Activated naive CD4-positive, alpha-beta T cell treated with anti-CD3 and anti-CD28 coated beads, Interleukin-2, amount 50 U/mL, for 24 hours (primary cell): ENCODE measurements around the gene YY2.
"Not testable (repeated sequence)": the region's sequence is repeated elsewhere in the genome, so short reads cannot be mapped to it uniquely, and the experiment has no call there.

ENCODE experiments used
- H3K27ac Mint-ChIP-seq: one replicate; pipeline ENCODE4 v1.8.0; 2021; ENCODE audit warnings: mild to moderate bottlenecking, mixed read lengths
- H3K27me3 Mint-ChIP-seq: one replicate; pipeline ENCODE4 v1.8.0; 2021; ENCODE audit warnings: mixed read lengths
- H3K36me3 Mint-ChIP-seq: one replicate; pipeline ENCODE4 v1.8.0; 2021; ENCODE audit warnings: mixed read lengths
- H3K4me1 Mint-ChIP-seq: one replicate; pipeline ENCODE4 v1.8.0; 2021; ENCODE audit warnings: mixed read lengths
- H3K4me3 Mint-ChIP-seq: one replicate; pipeline ENCODE4 v1.8.0; 2021; ENCODE audit warnings: mild to moderate bottlenecking, mixed read lengths
- H3K9me3 Mint-ChIP-seq: one replicate; pipeline ENCODE4 v1.8.0; 2021; ENCODE audit warnings: mixed read lengths

Gene YY2

GRCh38 chrX:21855937-21856415 is at the start of gene YY2:
TSS of gene YY2 (plus strand) at chrX:21855987. CDS start at chrX:21856485, 498 bp downstream.
- Mint-ChIP-seq H3K4me1 (peaks cover 5% of the 10 kb centered on the region), H3K27ac (no peak within 1 kb of the TSS), H3K4me3 (no peak within 1 kb of the TSS), H3K9me3 (no peaks in the 10 kb centered on the region), H3K36me3 (peaks cover 12% of the 10 kb centered on the region), H3K27me3 (no peaks in the 10 kb centered on the region)

GRCh38 chrX:21806691-21807090 is 49.1 kb upstream of the YY2 start:
- peaks cover 2% of the 10 kb centered on the region for H3K36me3 Mint-ChIP-seq
- H3K27me3 Mint-ChIP-seq = no peaks in the 10 kb centered on the region
- H3K4me3 Mint-ChIP-seq = no peak overlapping the region
- H3K4me1 Mint-ChIP-seq = no peaks in the 10 kb centered on the region
- H3K27ac Mint-ChIP-seq = no peak overlapping the region
- H3K9me3 Mint-ChIP-seq = no peaks in the 10 kb centered on the region

- Mint-ChIP-seq H3K36me3 (peaks cover 2% of the 10 kb centered on the region), H3K9me3 (no peaks in the 10 kb centered on the region), H3K27me3 (no peaks in the 10 kb centered on the region), H3K4me3 (no peak overlapping the region), H3K4me1 (no peaks in the 10 kb centered on the region), H3K27ac (no peak overlapping the region)
These were observed 44.0 kb upstream of the YY2 start for GRCh38 chrX:21811832-21812231.

- peaks cover 2% of the 10 kb centered on the region for H3K36me3 Mint-ChIP-seq
These were observed 43.2 kb upstream of the YY2 start for GRCh38 chrX:21812628-21813027.

GRCh38 chrX:21813612-21814368 is 42.0 kb upstream of the YY2 start:
- Mint-ChIP-seq H3K36me3 (peaks cover 2% of the 10 kb centered on the region), H3K4me3 (no peak overlapping the region), H3K4me1 (no peaks in the 10 kb centered on the region), H3K27me3 (no peaks in the 10 kb centered on the region), H3K27ac (no peak overlapping the region), H3K9me3 (no peaks in the 10 kb centered on the region)

More at GRCh38 chrX:21812628-21813027, 43.2 kb upstream of the YY2 start:
- Mint-ChIP-seq H3K27me3 (no peaks in the 10 kb centered on the region), H3K4me1 (no peaks in the 10 kb centered on the region), H3K27ac (no peak overlapping the region), H3K4me3 (no peak overlapping the region), H3K9me3 (no peaks in the 10 kb centered on the region)

- H3K36me3 Mint-ChIP-seq = no peaks in the 10 kb centered on the region
These were observed 39.7 kb upstream of the YY2 start for GRCh38 chrX:21816136-21816535.

GRCh38 chrX:21820170-21820569 is 35.6 kb upstream of the YY2 start:
- not testable (repeated sequence) for H3K27me3 Mint-ChIP-seq, H3K9me3 Mint-ChIP-seq, H3K4me1 Mint-ChIP-seq, H3K27ac Mint-ChIP-seq, H3K4me3 Mint-ChIP-seq, H3K36me3 Mint-ChIP-seq

More at GRCh38 chrX:21816136-21816535, 39.7 kb upstream of the YY2 start:
- no peak overlapping the region for H3K4me3 Mint-ChIP-seq
- H3K4me1 Mint-ChIP-seq = no peaks in the 10 kb centered on the region
- H3K27ac Mint-ChIP-seq = no peak overlapping the region
- no peaks in the 10 kb centered on the region for H3K27me3 Mint-ChIP-seq
- H3K9me3 Mint-ChIP-seq = no peaks in the 10 kb centered on the region

GRCh38 chrX:21821875-21822274 is 33.9 kb upstream of the YY2 start:
- no peak overlapping the region for H3K4me3 Mint-ChIP-seq
- H3K27me3 Mint-ChIP-seq = no peaks in the 10 kb centered on the region
- no peaks in the 10 kb centered on the region for H3K4me1 Mint-ChIP-seq
- H3K27ac Mint-ChIP-seq = no peak overlapping the region
- no peaks in the 10 kb centered on the region for H3K9me3 Mint-ChIP-seq
- H3K36me3 Mint-ChIP-seq = no peaks in the 10 kb centered on the region

GRCh38 chrX:21831496-21831895 is 24.3 kb upstream of the YY2 start:
- no peaks in the 10 kb centered on the region for H3K9me3 Mint-ChIP-seq
- H3K27ac Mint-ChIP-seq = no peak overlapping the region
- no peak overlapping the region for H3K4me3 Mint-ChIP-seq
- H3K27me3 Mint-ChIP-seq = no peaks in the 10 kb centered on the region
- no peaks in the 10 kb centered on the region for H3K36me3 Mint-ChIP-seq
- no peaks in the 10 kb centered on the region for H3K4me1 Mint-ChIP-seq

- Mint-ChIP-seq H3K27me3 (no peaks in the 10 kb centered on the region), H3K4me1 (peaks cover 4% of the 10 kb centered on the region), H3K4me3 (no peak overlapping the region), H3K36me3 (no peaks in the 10 kb centered on the region), H3K27ac (no peak overlapping the region), H3K9me3 (no peaks in the 10 kb centered on the region)
These were observed 18.7 kb upstream of the YY2 start for GRCh38 chrX:21837056-21837455.

- peaks cover 4% of the 10 kb centered on the region for H3K4me1 Mint-ChIP-seq
- H3K27ac Mint-ChIP-seq = peak overlapping the region; percentile 88
- H3K9me3 Mint-ChIP-seq = no peaks in the 10 kb centered on the region
- peaks cover 2% of the 10 kb centered on the region for H3K36me3 Mint-ChIP-seq
- H3K4me3 Mint-ChIP-seq = peak overlapping the region; percentile 90
- H3K27me3 Mint-ChIP-seq = no peaks in the 10 kb centered on the region
These were observed 16.9 kb upstream of the YY2 start for GRCh38 chrX:21838937-21839333.

GRCh38 chrX:21839334-21840192 is 16.2 kb upstream of the YY2 start, which contains the start of gene MBTPS2:
TSS of gene MBTPS2 (plus strand) at chrX:21839617. CDS start at chrX:21839735, 118 bp downstream.
- Mint-ChIP-seq H3K36me3 (peaks cover 2% of the 10 kb centered on the region), H3K27me3 (no peaks in the 10 kb centered on the region), H3K9me3 (no peaks in the 10 kb centered on the region), H3K27ac (peak within 1 kb of the TSS; percentile 88), H3K4me3 (peak within 1 kb of the TSS; percentile 90), H3K4me1 (peaks cover 4% of the 10 kb centered on the region)

- H3K9me3 Mint-ChIP-seq = no peaks in the 10 kb centered on the region
- no peaks in the 10 kb centered on the region for H3K27me3 Mint-ChIP-seq
- H3K4me3 Mint-ChIP-seq = peak overlapping the region; percentile 90
- peaks cover 3% of the 10 kb centered on the region for H3K36me3 Mint-ChIP-seq
- H3K4me1 Mint-ChIP-seq = peaks cover 4% of the 10 kb centered on the region
- peak overlapping the region; percentile 80 for H3K27ac Mint-ChIP-seq
These were observed 15.6 kb upstream of the YY2 start for GRCh38 chrX:21840193-21840545.

- H3K27me3 Mint-ChIP-seq = no peaks in the 10 kb centered on the region
- H3K9me3 Mint-ChIP-seq = no peaks in the 10 kb centered on the region
- no peak overlapping the region for H3K4me3 Mint-ChIP-seq
- no peak overlapping the region for H3K27ac Mint-ChIP-seq
- H3K4me1 Mint-ChIP-seq = peaks cover 4% of the 10 kb centered on the region
- H3K36me3 Mint-ChIP-seq = peaks cover 9% of the 10 kb centered on the region
These were observed 12.6 kb upstream of the YY2 start for GRCh38 chrX:21843179-21843578.

- no peak overlapping the region for H3K4me3 Mint-ChIP-seq
- no peaks in the 10 kb centered on the region for H3K9me3 Mint-ChIP-seq
- peaks cover 9% of the 10 kb centered on the region for H3K36me3 Mint-ChIP-seq
- no peak overlapping the region for H3K27ac Mint-ChIP-seq
- no peaks in the 10 kb centered on the region for H3K27me3 Mint-ChIP-seq
- peaks cover 3% of the 10 kb centered on the region for H3K4me1 Mint-ChIP-seq
These were observed 10.7 kb upstream of the YY2 start for GRCh38 chrX:21845096-21845495.

- no peak overlapping the region for H3K4me3 Mint-ChIP-seq
- H3K27ac Mint-ChIP-seq = no peak overlapping the region
- H3K27me3 Mint-ChIP-seq = no peaks in the 10 kb centered on the region
- H3K4me1 Mint-ChIP-seq = no peaks in the 10 kb centered on the region
- no peaks in the 10 kb centered on the region for H3K9me3 Mint-ChIP-seq
- peaks cover 9% of the 10 kb centered on the region for H3K36me3 Mint-ChIP-seq
These were observed 8.4 kb upstream of the YY2 start for GRCh38 chrX:21847342-21847741.
